ENCODE data around the gene TBX3. TPM values are rescaled to one million over a fixed set of nuclear protein-coding genes. Genes with fewer than 3 reads are reported as not detected.

The TBX3 gene
- total RNA-seq, 1 donor from 2014 or later, result 0.96 TPM

DNA sequence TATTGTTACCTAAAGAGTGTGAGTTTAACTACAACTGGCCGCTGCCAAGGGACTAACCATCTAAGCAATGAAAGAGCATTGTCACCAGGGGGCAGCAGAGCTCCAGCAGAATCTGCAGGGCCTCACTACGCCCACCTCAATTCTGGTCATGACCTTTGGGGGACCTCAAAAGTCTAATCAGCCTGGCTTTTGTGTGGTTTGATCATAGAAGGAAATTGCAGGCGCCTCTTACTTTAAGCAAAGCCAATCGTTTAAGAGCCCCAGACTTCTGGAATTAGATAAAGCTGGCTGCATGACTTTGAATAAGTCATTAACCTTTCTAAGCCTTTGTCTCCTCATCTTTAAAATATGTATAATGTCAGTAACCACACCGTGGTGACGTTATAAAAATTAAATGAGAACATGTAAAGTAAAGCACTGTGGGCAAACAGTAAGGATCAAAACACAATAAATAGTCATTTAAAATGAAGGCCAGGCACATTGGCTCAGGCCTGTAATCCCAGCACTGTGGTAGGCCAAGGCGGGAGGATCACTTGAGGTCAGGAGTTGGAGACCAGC lies 58.6 kb downstream of the TBX3 start:
- H3K36me3 Mint-ChIP-seq (ENCODE audit: low read depth), result no peaks in the 10 kb centered on the region
- no peak overlapping the region for H3K4me3 Mint-ChIP-seq
- H3K27ac Mint-ChIP-seq (ENCODE audit: unreplicated experiment), result no peak overlapping the region
- peak; percentile 77 for DNase-seq (ENCODE audit: low read depth, low spot score)
- TF ChIP-seq, protein P1, sequence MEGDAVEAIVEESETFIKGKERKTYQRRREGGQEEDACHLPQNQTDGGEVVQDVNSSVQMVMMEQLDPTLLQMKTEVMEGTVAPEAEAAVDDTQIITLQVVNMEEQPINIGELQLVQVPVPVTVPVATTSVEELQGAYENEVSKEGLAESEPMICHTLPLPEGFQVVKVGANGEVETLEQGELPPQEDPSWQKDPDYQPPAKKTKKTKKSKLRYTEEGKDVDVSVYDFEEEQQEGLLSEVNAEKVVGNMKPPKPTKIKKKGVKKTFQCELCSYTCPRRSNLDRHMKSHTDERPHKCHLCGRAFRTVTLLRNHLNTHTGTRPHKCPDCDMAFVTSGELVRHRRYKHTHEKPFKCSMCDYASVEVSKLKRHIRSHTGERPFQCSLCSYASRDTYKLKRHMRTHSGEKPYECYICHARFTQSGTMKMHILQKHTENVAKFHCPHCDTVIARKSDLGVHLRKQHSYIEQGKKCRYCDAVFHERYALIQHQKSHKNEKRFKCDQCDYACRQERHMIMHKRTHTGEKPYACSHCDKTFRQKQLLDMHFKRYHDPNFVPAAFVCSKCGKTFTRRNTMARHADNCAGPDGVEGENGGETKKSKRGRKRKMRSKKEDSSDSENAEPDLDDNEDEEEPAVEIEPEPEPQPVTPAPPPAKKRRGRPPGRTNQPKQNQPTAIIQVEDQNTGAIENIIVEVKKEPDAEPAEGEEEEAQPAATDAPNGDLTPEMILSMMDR (conservative IDR thresholded peaks at IDR 0.05), result peak; percentile 91
- H3K27me3 Mint-ChIP-seq (ENCODE audit: low read depth), result peaks cover 48% of the 10 kb centered on the region
- no peaks in the 10 kb centered on the region for H3K4me1 Mint-ChIP-seq
- H3K9me3 Mint-ChIP-seq, result no peaks in the 10 kb centered on the region

DNA sequence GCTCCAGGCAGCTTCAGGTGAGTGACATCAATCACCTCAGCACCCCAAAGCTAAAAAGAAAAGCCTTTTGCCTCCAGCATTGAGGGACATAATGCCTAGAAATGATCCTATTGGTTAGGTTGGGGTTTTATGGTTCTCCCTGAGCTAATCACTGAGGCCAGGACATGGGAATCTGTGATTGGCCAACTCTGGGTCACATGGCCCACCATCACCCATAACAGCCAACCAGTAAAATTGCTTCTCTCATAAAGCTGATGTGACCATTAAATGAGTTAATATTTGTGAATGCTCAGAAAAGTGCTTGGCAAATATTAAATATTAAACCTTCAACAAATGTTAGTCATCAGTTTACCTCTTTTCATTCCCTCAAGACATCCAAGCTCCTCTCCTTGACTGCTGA lies 60.2 kb downstream of the TBX3 start:
- no peak for DNase-seq (ENCODE audit: low read depth, low spot score)
- Mint-ChIP-seq H3K27me3 (ENCODE audit: low read depth) (peaks cover 41% of the 10 kb centered on the region), H3K36me3 (ENCODE audit: low read depth) (no peaks in the 10 kb centered on the region), H3K4me1 (no peaks in the 10 kb centered on the region), H3K4me3 (no peak overlapping the region), H3K9me3 (no peaks in the 10 kb centered on the region), H3K27ac (ENCODE audit: unreplicated experiment) (no peak overlapping the region)
- TF ChIP-seq, protein P1 (conservative IDR thresholded peaks at IDR 0.05), result no peak
